ENCODE data around the gene MVD. TPM values are rescaled to one million over a fixed set of nuclear protein-coding genes. Genes with fewer than 3 reads are reported as not detected.
A peak's percentile ranks its signal among the peaks of the same experiment; 100 is the strongest.

The MVD gene
- total RNA-seq, 1 donor from 2014 or later: 64.0 TPM

- H3K4me1 Mint-ChIP-seq: peaks cover 10% of the 10 kb centered on the region
- H3K27ac Mint-ChIP-seq: peak within 1 kb of the TSS; percentile 43
- peak within 1 kb of the TSS; percentile 82 for H3K4me3 Mint-ChIP-seq
- TF ChIP-seq, protein P1, sequence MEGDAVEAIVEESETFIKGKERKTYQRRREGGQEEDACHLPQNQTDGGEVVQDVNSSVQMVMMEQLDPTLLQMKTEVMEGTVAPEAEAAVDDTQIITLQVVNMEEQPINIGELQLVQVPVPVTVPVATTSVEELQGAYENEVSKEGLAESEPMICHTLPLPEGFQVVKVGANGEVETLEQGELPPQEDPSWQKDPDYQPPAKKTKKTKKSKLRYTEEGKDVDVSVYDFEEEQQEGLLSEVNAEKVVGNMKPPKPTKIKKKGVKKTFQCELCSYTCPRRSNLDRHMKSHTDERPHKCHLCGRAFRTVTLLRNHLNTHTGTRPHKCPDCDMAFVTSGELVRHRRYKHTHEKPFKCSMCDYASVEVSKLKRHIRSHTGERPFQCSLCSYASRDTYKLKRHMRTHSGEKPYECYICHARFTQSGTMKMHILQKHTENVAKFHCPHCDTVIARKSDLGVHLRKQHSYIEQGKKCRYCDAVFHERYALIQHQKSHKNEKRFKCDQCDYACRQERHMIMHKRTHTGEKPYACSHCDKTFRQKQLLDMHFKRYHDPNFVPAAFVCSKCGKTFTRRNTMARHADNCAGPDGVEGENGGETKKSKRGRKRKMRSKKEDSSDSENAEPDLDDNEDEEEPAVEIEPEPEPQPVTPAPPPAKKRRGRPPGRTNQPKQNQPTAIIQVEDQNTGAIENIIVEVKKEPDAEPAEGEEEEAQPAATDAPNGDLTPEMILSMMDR (IDR thresholded peaks at IDR 0.05; ENCODE audit: unreplicated experiment): no peak
- no peaks in the 10 kb centered on the region for H3K27me3 Mint-ChIP-seq (ENCODE audit: low read depth)
- peaks cover 5% of the 10 kb centered on the region for H3K36me3 Mint-ChIP-seq
- peak in 1 of 2 experiments; percentile 53 for DNase-seq (ENCODE audit: low spot score in 2 of 2, unreplicated experiment in 2 of 2)
- H3K9me3 Mint-ChIP-seq: no peaks in the 10 kb centered on the region
Observed at GRCh38 chr16:88650749-88651275, 12.1 kb downstream of the MVD start, which contains the start of gene CYBA. TSS of gene CYBA (minus strand) at chr16:88651053. CDS start at chr16:88651013, 40 bp downstream.

- TF ChIP-seq, protein P1 (IDR thresholded peaks at IDR 0.05; ENCODE audit: unreplicated experiment): no peak
- peak in 1 of 2 experiments; percentile 56 for DNase-seq (ENCODE audit: low spot score in 2 of 2, unreplicated experiment in 2 of 2)
- Mint-ChIP-seq H3K4me1 (peaks cover 10% of the 10 kb centered on the region), H3K36me3 (peaks cover 5% of the 10 kb centered on the region), H3K27me3 (ENCODE audit: low read depth) (no peaks in the 10 kb centered on the region), H3K9me3 (no peaks in the 10 kb centered on the region), H3K27ac (peak overlapping the region; percentile 43), H3K4me3 (peak overlapping the region; percentile 82)
Observed at GRCh38 chr16:88649924-88650748, 12.8 kb downstream of the MVD start.

- Mint-ChIP-seq H3K9me3 (no peaks in the 10 kb centered on the region), H3K27ac (peak overlapping the region; percentile 50), H3K4me1 (peaks cover 10% of the 10 kb centered on the region), H3K36me3 (peaks cover 6% of the 10 kb centered on the region), H3K4me3 (peak overlapping the region; percentile 82), H3K27me3 (ENCODE audit: low read depth) (no peaks in the 10 kb centered on the region)
- TF ChIP-seq, protein P1 (IDR thresholded peaks at IDR 0.05; ENCODE audit: unreplicated experiment): no peak
- DNase-seq (ENCODE audit: low spot score in 2 of 2, unreplicated experiment in 2 of 2): no peak
Observed at GRCh38 chr16:88649195-88649923, 13.5 kb downstream of the MVD start.

GRCh38 chr16:88647178-88648070 is 15.5 kb downstream of the MVD start:
- TF ChIP-seq, protein P1 (IDR thresholded peaks at IDR 0.05; ENCODE audit: unreplicated experiment): no peak
- H3K4me3 Mint-ChIP-seq: no peak overlapping the region
- no peaks in the 10 kb centered on the region for H3K27me3 Mint-ChIP-seq (ENCODE audit: low read depth)
- DNase-seq (ENCODE audit: low spot score in 2 of 2, unreplicated experiment in 2 of 2): no peak
- H3K4me1 Mint-ChIP-seq: peaks cover 10% of the 10 kb centered on the region
- no peaks in the 10 kb centered on the region for H3K9me3 Mint-ChIP-seq
- H3K27ac Mint-ChIP-seq: no peak overlapping the region
- peaks cover 6% of the 10 kb centered on the region for H3K36me3 Mint-ChIP-seq

All from mesothelial cell of epicardium (in vitro differentiated cells).